Ovary (tissue), 9 donors: ENCODE results near the gene OPCML. TPM values are rescaled to one million over a fixed set of nuclear protein-coding genes. Genes with fewer than 3 reads are reported as not detected.

Experiments
- DNase-seq, 5 donors: peaks; one replicate each; pipeline ENCODE4 v3.0.0-alpha.2; 2019 to 2020
- H3K27ac ChIP-seq, 2 donors: fragments of 200-600 bp; one replicate each; pipeline versions ENCODE4 v1.5.1 to v1.8.0; 2019 to 2022
- H3K27me3 ChIP-seq: fragments of 200-600 bp; one replicate; pipeline ENCODE4 v1.8.0; 2022
- H3K36me3 ChIP-seq: fragments of 200-600 bp; sonication (generic); one replicate; pipeline ENCODE4 v1.5.1; 2019
- H3K4me1 ChIP-seq: one replicate; pipeline ENCODE4 v1.8.1; 2013; ENCODE audit warnings: mild to moderate bottlenecking, moderate library complexity; ENCODE audit not compliant: insufficient read depth
- H3K4me3 ChIP-seq: fragments of 200-600 bp; sonication (generic); one replicate; pipeline ENCODE4 v1.5.1; 2017
- H3K9me3 ChIP-seq, 2 donors: fragments of 200-600 bp in 1 of 2; sonication (generic) in 1 of 2; one replicate each; pipeline versions ENCODE4 v1.5.1 to v1.8.1; 2013 to 2019; ENCODE audit warnings: mild to moderate bottlenecking in 1 of 2, moderate library complexity in 1 of 2
- CTCF ChIP-seq, 3 donors: fragments of 450-650 bp in 2 of 3; fragments of 200-600 bp in 1 of 3; IDR thresholded peaks; one replicate each; pipeline versions ENCODE4 v1.5.1 to v1.8.0; 2016 to 2022; ENCODE audit warnings: antibody characterized with exemption in 3 of 3, mild to moderate bottlenecking in 1 of 3
- EP300 ChIP-seq: sonication (generic); formaldehyde crosslinking; IDR thresholded peaks from one replicate; pipeline ENCODE4 v1.6.1; 2017; ENCODE audit warnings: antibody characterized with exemption
- POLR2A ChIP-seq: fragments of 450-650 bp; IDR thresholded peaks from one replicate; pipeline ENCODE4 v1.6.1; 2017; ENCODE audit warnings: antibody characterized with exemption, mild to moderate bottlenecking, moderate library complexity
- WGBS, 3 donors: extraction: QIAGEN DNeasy Blood & Tissue Kit in 1 of 3; methylation state at CpG; one replicate each; pipeline versions ENCODE4 v1.1.5 to v1.1.7; 2013 to 2017; 5-methylcytosine and 5-hydroxymethylcytosine counted together
- intact Hi-C, 4 donors: fragments of 100-400 bp; cut with DNase I; formaldehyde crosslinking; loops; one replicate each; pipeline versions ENCODE4 v1.11.0 to v1.15.1; 2022 to 2023
- polyA plus RNA-seq, 2 donors: library from polyadenylated mRNA; stranded (reverse); fragments of 200-250 nt in 1 of 2; fragments of 350-450 nt in 1 of 2; fragmentation: Illumina TruSeq in 1 of 2; extraction: RNeasy Lipid Tissue Mini Kit (QIAGEN cat#74804) in 1 of 2; gene quantifications; one replicate each; pipeline ENCODE4 v1.2.3, GENCODE V29; 2013 to 2014
- total RNA-seq, 7 donors: library from RNA; depleted of rRNA in 2 of 7; stranded (reverse); fragments of >200 nt in 2 of 7; fragmentation: NEBNext Ultra II Directional in 3 of 7; extraction: Animal tissue kit (Norgen Biotek cat#: 25700) in 3 of 7; gene quantifications; one replicate each; pipeline versions ENCODE4 v1.1.0 to v1.2.4, GENCODE V29; 2016 to 2023
- donor health status: DM: no; HTN: no; CAD: no; lungs with moderate emphysema.
- donor health status: DM: no; HTN: no; CAD: no.
- donor health status: Bipolar disorder and iron deficiency.
- donor health status: DM: yes; HTN: yes; CAD: no.
- donor health status: DM: no; HTN: no; CAD: no.
- donor health status: DM: yes; HTN: yes; CAD: no.

The OPCML gene
- total and polyA plus RNA-seq, 9 donors = under 0.01 to 2.8 (median 0.32) TPM; not detected in 2

GRCh38 chr11:132712466-132712865 is 819.8 kb downstream of the OPCML start:
- H3K27ac ChIP-seq = no peak overlapping the region
- WGBS, 3 donors = 41 to 46% (median 41%) methylated on average over 15 of the region's 15 CpGs
- TF ChIP-seq CTCF (IDR thresholded peaks at IDR 0.05) (no peak), EP300 (no peak), POLR2A (no peak)

GRCh38 chr11:132704781-132705375 is 827.4 kb downstream of the OPCML start:
- H3K36me3 ChIP-seq = no peaks in the 10 kb centered on the region
- intact Hi-C loops = no loop called here
- H3K27me3 ChIP-seq = no peaks in the 10 kb centered on the region
- H3K4me3 ChIP-seq = no peak overlapping the region
- no peaks in the 10 kb centered on the region for H3K9me3 ChIP-seq
- H3K27ac ChIP-seq = no peak overlapping the region
- TF ChIP-seq EP300 (no peak), POLR2A (no peak), CTCF (IDR thresholded peaks at IDR 0.05) (no peak)
- H3K4me1 ChIP-seq = no peaks in the 10 kb centered on the region
- WGBS, 3 donors = 66 to 78% (median 69%) methylated on average over 5 of the region's 5 CpGs
- no peak for DNase-seq

More at GRCh38 chr11:132712466-132712865, 819.8 kb downstream of the OPCML start:
- H3K9me3 ChIP-seq = no peaks in the 10 kb centered on the region
- no peaks in the 10 kb centered on the region for H3K27me3 ChIP-seq
- no peaks in the 10 kb centered on the region for H3K4me1 ChIP-seq
- H3K36me3 ChIP-seq = no peaks in the 10 kb centered on the region
- no peak for DNase-seq
- intact Hi-C loops = no loop called here
- H3K4me3 ChIP-seq = no peak overlapping the region

GRCh38 chr11:132692891-132693290 is 839.4 kb downstream of the OPCML start:
- intact Hi-C loops = no loop called here
- no peaks in the 10 kb centered on the region for H3K27me3 ChIP-seq
- 9 to 20% (median 16%) methylated on average over 1 of the region's 1 CpG for WGBS, 3 donors
- H3K27ac ChIP-seq = no peak overlapping the region
- no peak overlapping the region for H3K4me3 ChIP-seq
- TF ChIP-seq CTCF (IDR thresholded peaks at IDR 0.05) (no peak), POLR2A (no peak), EP300 (no peak)
- no peaks in the 10 kb centered on the region for H3K4me1 ChIP-seq
- H3K9me3 ChIP-seq = no peaks in the 10 kb centered on the region
- no peaks in the 10 kb centered on the region for H3K36me3 ChIP-seq
- DNase-seq = no peak

- WGBS, 3 donors = 77 to 85% (median 82%) methylated on average over 6 of the region's 6 CpGs
- TF ChIP-seq EP300 (no peak), CTCF (IDR thresholded peaks at IDR 0.05) (no peak), POLR2A (no peak)
- intact Hi-C loops = no loop called here
These were observed 840.3 kb downstream of the OPCML start for GRCh38 chr11:132691848-132692550.

More at GRCh38 chr11:132691848-132692550, 840.3 kb downstream of the OPCML start:
- Histone ChIP-seq H3K27me3 (no peaks in the 10 kb centered on the region), H3K9me3 (no peaks in the 10 kb centered on the region), H3K4me3 (no peak overlapping the region), H3K36me3 (no peaks in the 10 kb centered on the region), H3K4me1 (no peaks in the 10 kb centered on the region), H3K27ac (no peak overlapping the region)
- no peak for DNase-seq
